Hematopoietic multipotent progenitor cell treated with erythropoietin and hydrocortisone succinate and interleukin-3 and kit ligand, for 8 days (in vitro differentiated cells): ENCODE data around the gene RFX4.

Source experiments
- DNase-seq: peaks from one replicate; pipeline ENCODE4 v3.0.0-alpha.2; 2015

RFX4 gene

DNA sequence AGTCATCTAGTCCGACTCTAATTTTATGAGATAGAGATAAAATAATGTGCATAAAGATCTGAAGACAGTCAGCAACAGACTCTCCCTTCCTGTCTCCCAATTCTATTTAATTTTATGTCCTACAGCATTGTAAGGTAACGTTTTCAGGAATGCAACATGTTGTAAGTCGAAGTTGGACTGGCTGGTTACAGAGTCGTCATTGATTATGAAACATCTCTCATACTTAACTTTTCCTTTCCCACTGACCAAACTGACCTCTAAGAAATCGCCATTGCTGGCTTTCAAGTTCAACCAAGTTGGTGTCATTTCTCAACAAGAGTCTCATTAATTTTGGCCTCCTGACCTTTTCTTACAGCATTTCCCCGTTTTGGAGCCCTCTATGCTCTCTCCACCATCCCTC lies 186.7 kb downstream of the RFX4 start:
- DNase-seq: no peak

DNA sequence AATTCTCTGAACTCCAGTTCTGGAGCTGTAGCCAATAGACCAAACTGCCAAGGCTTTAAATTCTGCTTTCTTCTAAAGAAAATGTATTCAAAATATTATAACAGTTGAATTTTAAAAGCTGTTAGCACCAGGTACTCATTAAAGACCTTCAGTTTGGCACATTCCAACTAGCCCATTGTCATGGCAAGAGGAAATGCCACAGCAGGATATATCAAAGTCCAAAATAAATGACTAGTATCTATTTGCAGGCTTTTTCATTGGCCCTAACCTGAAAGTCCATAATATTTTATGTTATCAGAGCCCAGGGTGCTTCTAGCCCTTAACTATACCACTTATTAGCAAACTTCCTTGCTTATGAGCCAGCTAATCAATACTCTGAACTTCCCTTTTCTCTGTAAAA lies 188.6 kb downstream of the RFX4 start:
- DNase-seq: no peak

DNA sequence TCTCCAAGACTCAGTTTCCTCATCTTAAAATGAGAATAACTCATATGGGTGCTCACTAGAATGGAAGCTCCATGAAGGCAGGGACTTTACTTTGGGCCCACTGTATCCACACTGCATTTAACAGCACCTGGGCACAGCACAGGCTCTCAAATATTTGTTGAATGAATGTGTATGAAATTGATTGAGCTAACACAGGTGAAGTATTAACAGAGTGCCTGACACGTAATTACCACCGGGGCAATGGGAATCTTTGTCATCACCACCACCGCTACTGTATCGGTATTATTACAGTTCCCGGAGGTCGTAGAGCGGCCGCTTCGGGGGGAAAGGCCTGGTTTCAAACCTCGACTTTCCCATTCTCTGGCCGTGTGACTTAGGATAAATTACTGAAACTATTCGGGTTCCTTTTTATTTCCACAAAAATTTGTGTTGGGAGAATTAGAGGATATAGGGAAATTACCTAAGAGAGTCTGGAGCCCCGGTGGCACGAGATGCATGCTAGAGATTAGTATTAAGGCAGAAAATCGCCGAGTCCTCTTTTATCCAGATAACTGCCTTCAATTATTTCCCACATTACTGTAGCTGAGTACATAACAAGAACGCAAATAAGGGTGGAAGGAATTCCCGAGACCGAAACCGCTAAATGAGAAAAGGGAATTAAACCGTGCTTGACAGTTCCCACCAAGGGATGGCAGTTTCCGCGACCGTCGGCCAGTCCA lies 190.6 kb downstream of the RFX4 start:
- no peak for DNase-seq

DNA sequence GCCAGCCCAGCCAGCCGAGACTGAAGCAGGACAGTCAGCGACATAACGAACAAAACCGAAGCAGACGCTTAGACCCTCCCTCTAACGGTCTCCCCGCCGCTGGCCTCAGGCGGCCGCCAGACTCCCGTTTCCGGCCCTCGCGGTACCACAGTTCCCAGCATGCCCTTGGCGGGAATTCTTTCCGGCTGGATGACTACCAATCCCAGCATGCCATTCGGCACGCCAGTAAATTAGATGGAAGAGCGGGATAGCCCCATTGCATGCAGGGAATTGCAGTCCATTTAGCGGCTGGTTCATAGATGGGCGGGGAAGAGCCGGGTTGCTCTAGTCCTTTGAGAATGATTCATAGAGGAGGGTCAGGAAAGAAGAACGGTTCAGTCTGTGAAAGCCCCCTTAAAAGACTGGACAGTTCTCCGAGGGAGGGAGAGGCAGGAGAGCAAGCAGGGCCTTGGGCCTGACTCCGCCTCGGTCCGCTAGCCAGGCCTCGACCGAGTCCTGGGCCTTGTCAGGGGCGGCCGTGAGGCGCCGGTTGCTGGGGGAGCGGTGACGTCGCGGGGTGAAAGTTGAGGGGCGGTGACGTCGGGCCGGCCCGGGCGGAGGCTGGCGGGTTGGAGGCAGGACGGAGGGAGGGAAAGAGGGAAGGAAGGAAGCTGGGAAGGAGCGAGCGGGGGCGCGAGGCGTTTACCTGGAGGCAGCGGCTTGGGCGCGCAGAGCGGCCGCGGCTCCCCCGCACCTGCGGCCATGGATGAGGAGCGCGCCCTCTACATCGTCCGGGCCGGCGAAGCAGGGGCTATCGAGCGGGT lies 191.4 kb downstream of the RFX4 start, which contains the start of gene RIC8B:
TSS of gene RIC8B (plus strand) at position 678 of the 803 bp plus-strand sequence. CDS start at position 742, 64 bp downstream.
- peak; percentile 99 for DNase-seq

DNA sequence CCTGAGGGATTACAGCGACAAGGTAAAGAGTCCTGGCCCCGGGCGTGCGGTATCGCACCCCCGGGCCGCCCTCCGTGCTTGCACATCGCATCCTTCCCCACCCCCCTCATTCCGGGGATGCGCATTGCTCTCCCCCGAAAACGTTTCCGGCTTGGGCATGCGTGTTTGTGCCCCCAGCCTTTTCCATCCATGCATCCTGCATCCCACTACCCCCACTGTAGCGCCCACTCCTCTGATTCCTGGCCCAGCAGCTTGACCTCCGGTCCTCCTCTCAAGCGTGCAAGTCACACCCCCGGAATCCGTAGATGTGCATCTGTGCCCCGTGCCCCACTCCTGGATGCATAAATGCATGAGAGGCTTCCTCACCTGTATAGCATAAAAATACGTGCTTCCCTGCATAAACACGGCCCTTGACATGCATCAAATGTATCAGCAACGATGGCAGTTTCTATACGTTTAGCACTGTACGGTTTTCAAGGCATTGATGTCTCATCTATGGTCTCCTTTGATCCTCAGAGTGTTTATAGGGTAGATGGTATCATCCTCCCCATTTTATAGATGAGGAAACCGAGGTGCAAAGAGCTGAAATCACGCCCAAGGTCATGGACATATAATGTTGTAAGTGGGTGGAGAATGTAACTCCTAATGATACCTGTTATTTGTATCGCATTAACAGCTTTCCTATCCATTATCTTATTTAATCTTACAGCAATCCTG lies 192.2 kb downstream of the RFX4 start:
- DNase-seq: peak; percentile 9

DNA sequence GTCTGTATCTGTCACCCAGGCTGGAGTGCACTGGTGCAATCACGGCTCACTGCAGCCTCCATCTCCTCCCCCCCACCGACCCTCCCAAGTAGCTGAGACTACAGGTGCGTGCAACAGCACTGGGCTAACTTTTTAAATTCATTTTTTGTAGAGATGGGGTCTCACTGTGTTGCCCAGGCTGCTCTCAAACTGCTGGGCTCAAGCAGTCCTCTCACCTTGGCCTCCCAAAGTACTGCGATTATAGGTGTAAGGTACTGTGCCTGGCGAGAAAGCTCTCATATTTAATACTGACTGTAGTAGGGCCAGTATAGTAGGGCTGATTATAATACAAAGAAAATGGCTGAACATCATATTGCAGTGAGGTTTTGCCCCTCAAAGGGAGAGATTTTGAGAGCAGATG lies 194.1 kb downstream of the RFX4 start:
- DNase-seq: no peak

DNA sequence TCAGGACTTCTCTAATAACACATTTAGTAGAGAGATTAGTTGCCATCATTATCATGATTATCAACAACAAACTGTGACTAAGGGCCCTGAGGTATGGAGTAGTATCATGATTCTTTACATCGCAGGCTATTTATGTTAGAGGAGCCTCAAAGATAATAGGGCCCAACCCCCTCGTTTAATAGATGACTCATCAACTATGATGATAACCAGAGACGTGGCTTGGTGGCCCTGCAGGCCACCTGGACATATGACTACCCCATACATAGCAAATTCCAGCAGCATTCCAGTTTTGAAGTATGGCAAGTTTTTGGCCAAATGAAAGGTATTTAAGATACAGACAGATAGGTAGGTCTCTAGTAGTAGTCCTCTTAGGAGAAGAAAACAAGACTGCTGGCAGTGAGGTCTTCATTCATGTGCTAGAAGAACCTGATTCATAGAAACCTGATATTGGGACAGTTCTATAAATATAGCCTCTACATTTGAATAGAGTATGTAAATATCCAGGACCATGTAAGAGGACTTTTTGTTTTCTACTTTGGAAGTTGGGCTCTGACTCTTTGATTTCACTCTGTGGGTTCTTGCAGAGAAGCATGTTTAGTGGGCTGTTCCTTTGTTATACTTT lies 197.3 kb downstream of the RFX4 start:
- DNase-seq: peak; percentile 79

DNA sequence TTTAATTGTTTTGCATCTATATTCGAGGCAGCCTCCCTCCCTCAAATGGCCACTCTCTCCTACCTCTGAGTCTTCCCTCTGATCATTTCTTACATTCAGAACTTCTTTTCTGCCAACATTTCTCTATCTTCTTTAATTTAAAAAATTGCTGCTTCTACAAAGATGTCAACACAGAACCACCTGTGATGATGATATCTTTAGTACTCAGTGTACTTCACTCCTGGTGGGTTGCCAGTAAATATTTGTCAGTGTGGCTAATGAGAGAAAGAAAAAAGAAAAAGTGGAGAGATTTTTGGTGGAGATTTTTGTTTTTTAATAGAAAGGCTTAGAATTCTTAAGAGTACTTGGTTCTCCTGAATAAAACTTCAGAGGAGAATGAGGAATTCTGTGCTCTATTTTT lies 199.8 kb downstream of the RFX4 start:
- DNase-seq: no peak

DNA sequence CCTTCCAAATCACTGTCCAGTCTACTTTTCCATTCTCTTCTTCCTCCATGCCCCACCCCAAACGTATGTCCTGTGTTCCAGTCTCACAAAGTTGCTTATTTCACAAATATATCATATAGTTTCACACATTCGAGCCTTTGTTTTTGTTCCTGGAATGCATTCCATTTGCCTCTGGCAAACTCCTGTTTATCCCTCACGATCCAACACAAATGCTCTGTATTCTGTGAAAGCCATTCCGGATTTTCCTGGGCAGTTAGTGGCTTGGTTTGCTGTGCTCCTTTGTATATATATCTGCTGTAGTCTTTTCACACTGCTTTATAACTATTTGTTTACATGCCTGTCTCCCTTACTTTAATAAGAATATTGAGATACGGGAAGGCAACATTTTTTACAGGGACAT lies 200.7 kb downstream of the RFX4 start:
- no peak for DNase-seq

DNA sequence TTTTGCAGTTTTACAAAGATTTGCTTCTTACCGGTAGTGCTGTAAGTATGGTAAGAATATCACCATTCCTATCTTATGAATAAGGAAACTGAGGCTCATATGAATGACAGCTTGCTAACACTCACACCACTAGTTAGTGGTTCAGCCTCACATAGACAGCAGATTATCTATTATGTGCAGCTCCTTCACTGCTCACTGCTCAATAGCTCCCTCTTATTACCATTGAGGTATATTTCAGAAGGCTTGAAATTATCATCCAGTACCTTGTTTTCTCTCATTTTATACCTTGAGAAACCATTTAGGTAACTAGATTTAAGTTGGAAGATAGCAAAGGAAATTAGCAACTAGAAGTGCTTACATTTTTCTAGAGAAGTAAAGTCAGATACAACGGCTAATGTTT lies 207.2 kb downstream of the RFX4 start:
- peak; percentile 22 for DNase-seq

DNA sequence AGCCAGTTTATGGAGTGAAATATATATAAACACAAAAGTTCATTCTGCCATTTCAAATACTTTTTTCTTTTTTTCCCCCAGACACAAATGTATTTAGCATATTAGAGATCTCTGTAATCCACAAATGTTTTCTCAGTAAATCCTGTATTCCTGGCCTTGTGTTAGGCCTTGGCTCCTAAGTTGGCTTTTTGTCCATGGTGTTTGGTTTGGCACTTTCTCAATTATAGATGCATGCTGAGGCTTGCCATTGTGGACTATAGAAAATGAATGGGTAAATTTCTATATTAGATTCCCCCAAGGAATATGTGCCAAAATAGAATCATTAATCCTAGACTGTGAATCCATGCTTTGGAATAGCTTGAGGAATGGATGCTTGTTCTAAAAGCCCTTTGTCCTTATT lies 208.7 kb downstream of the RFX4 start:
- DNase-seq: no peak

DNA sequence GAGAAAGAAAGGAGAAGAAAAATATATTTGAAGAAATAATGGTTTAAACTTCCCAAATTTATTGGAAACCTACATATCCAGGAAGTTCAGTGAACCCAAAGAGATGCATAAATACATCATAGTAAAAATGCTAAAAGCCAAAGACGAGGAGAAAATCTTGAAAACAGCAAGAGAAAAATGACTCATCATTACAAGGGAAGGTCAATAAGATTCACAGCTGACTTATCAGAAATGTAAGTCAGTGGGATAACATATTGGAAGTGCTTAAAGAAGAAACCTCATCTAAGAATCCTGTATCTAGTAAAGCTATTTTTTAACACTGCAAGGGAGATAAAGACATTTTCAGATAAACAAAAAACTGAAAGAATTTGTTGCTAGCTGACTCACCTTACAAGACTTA lies 211.6 kb downstream of the RFX4 start:
- DNase-seq: no peak

DNA sequence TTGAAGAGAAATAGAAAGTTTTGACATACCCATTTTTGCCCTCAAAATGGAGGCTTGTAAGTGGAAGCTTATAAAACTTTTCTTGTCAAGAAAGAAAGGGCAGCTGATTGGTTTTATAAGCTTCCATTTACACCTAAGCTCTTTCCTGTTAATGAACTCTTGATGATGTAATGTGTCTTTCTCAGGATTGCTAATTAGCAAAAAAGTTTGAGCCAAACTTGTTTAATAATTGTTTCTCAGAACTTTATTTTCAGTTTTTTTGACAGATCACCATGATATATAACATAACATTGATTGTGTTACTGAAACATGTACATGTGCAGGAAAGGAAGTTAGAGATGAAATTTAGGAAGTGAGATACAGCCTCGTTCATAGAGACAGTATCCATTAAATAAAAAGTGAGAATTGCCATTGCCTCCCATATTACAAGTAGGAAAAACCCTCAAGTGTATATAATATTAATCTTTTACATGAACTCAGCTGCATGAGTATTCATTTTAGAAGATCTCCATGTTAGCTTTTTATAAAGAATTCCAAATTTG lies 218.4 kb downstream of the RFX4 start:
- DNase-seq: no peak

DNA sequence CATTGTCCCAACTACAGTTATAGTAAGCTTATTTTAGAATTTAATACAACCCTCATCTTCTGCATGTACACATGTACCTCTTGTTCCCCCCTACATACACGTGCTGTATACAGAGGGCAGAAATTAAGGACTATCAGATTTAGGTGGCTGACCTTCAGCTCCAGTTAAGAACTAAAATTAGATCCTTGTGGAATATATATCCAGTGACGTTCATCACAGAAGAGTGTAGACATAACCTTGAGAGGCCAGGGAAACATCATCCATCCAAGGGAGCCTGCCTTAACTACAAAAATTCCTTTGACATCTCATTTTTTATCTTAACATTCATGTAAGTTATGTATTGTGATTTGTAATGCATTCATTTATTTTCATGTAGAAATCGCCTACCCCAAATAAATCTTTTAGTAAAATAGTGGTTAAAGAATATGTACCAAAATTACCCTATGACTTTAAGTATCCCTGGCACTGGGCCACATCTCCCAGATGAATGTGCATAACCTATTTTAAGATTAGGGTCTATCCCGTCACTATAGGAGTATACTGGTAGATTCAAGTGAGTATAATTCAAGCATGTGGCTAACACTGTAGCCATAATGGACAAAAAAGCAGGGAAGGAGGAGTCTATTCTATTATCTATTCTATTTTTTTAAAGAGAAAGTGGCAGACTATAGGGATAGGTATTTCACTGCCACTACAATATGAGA lies 219.2 kb downstream of the RFX4 start:
- DNase-seq: no peak

DNA sequence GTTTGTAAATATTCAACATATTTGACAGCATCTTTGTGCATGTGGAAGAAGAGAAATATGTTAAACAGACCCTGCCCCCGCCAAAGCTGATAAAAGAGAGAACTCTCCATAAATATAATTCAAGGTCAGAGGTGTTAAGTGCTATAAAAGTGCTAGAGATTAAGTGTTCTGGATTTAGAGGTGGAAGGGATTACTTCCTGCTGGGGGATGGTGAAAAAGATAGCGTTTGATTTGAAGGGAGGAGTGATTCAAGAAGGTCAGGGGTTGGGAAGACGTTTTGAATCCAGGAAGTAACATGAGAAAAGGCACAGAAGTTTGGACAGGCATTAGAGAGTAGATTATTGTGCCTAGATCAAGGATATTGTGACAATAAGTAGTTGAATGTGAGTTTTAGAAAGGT lies 221.9 kb downstream of the RFX4 start:
- no peak for DNase-seq
